ENCODE data around the gene LCE1D.
A peak's percentile ranks its signal among the peaks of the same experiment; 100 is the strongest.

The LCE1D gene

GRCh38 chr1:152796421-152796820, at the start of gene LCE1D:
Gene LCE1D (plus strand): TSS chr1:152796721. CDS start chr1:152797795, 1,074 bp downstream.
- H3K4me3 ChIP-seq (ENCODE audit: low read depth, low read length): no peak within 1 kb of the TSS
- in situ Hi-C loops (cut with HindIII; ENCODE audit: low sequenced_read_pairs): no loop called here
- DNase-seq (ENCODE audit: low read depth, low spot score): no peak
- no peak for TF ChIP-seq CTCF (IDR thresholded peaks at IDR 0.05; ENCODE audit: low read depth, low read length)

GRCh38 chr1:152747831-152748230, 48.7 kb upstream of the LCE1D start:
- in situ Hi-C loops (cut with HindIII; ENCODE audit: low sequenced_read_pairs): no loop called here
- no peak for TF ChIP-seq CTCF (IDR thresholded peaks at IDR 0.05; ENCODE audit: low read depth, low read length)
- no peak overlapping the region for H3K4me3 ChIP-seq (ENCODE audit: low read depth, low read length)
- no peak for DNase-seq (ENCODE audit: low read depth, low spot score)

- in situ Hi-C loops (cut with HindIII; ENCODE audit: low sequenced_read_pairs): no loop called here
- TF ChIP-seq CTCF (IDR thresholded peaks at IDR 0.05; ENCODE audit: low read depth, low read length): no peak
- H3K4me3 ChIP-seq (ENCODE audit: low read depth, low read length): no peak overlapping the region
- DNase-seq (ENCODE audit: low read depth, low spot score): peak; percentile 42
These were observed 44.3 kb upstream of the LCE1D start for GRCh38 chr1:152752225-152752624.

- DNase-seq (ENCODE audit: low read depth, low spot score): no peak
- in situ Hi-C loops (cut with HindIII; ENCODE audit: low sequenced_read_pairs): no loop called here
- H3K4me3 ChIP-seq (ENCODE audit: low read depth, low read length): no peak overlapping the region
- no peak for TF ChIP-seq CTCF (IDR thresholded peaks at IDR 0.05; ENCODE audit: low read depth, low read length)
These were observed 42.9 kb upstream of the LCE1D start for GRCh38 chr1:152753586-152753985.

GRCh38 chr1:152756872-152757271, 39.6 kb upstream of the LCE1D start:
- in situ Hi-C loops (cut with HindIII; ENCODE audit: low sequenced_read_pairs): no loop called here
- DNase-seq (ENCODE audit: low read depth, low spot score): no peak
- TF ChIP-seq CTCF (IDR thresholded peaks at IDR 0.05; ENCODE audit: low read depth, low read length): no peak
- H3K4me3 ChIP-seq (ENCODE audit: low read depth, low read length): no peak overlapping the region

GRCh38 chr1:152757747-152758146, 38.8 kb upstream of the LCE1D start, which contains the start of gene KPRP:
Gene KPRP (plus strand): TSS chr1:152758025. CDS start chr1:152759589, 1,564 bp downstream.
- DNase-seq (ENCODE audit: low read depth, low spot score): no peak
- no peak within 1 kb of the TSS for H3K4me3 ChIP-seq (ENCODE audit: low read depth, low read length)
- no peak for TF ChIP-seq CTCF (IDR thresholded peaks at IDR 0.05; ENCODE audit: low read depth, low read length)
- in situ Hi-C loops (cut with HindIII; ENCODE audit: low sequenced_read_pairs): no loop called here

GRCh38 chr1:152758636-152759035, 37.9 kb upstream of the LCE1D start:
- in situ Hi-C loops (cut with HindIII; ENCODE audit: low sequenced_read_pairs): no loop called here
- no peak overlapping the region for H3K4me3 ChIP-seq (ENCODE audit: low read depth, low read length)
- no peak for DNase-seq (ENCODE audit: low read depth, low spot score)
- TF ChIP-seq CTCF (IDR thresholded peaks at IDR 0.05; ENCODE audit: low read depth, low read length): no peak
